SK-N-SH treated with all-trans-retinoic acid at 6 μM for 48 hours (cell line): ENCODE data around the gene TRABD2B.
A peak's percentile ranks its signal among the peaks of the same experiment; 100 is the strongest.

Source experiments
- ATAC-seq: fragments of 200-7000 bp; cut with Tn5 transposase; 3 replicates; pipeline ENCODE4 v1.9.1; 2020; ENCODE audit warnings: mild to moderate bottlenecking, moderate library complexity
- ARNTL ChIP-seq: fragments of 450-650 bp; formaldehyde crosslinking; IDR thresholded peaks from 2 replicates; pipeline ENCODE4 v1.5.0; 2020; ENCODE audit warnings: low read depth, mild to moderate bottlenecking, moderate library complexity, borderline replicate concordance
- BACH2 ChIP-seq: fragments of 250-450 bp; sonication (Bioruptor Pico); IDR thresholded peaks from 2 replicates; pipeline ENCODE4 v1.9.0; 2021; ENCODE audit warnings: mild to moderate bottlenecking, borderline replicate concordance
- CREB5 ChIP-seq: fragments of 250-450 bp; sonication (Bioruptor Pico); IDR thresholded peaks from 2 replicates; pipeline ENCODE4 v1.5.1; 2020; ENCODE audit warnings: low read depth, mild to moderate bottlenecking, moderate library complexity
- CSRNP3 ChIP-seq: fragments of 250-450 bp; sonication (Bioruptor Pico); IDR thresholded peaks from 2 replicates; pipeline ENCODE4 v1.5.1; 2021; ENCODE audit warnings: mild to moderate bottlenecking, moderate library complexity
- ESRRG ChIP-seq: fragments of 250-450 bp; sonication (Bioruptor Pico); IDR thresholded peaks from 2 replicates; pipeline ENCODE4 v1.6.1; 2021; ENCODE audit warnings: mild to moderate bottlenecking
- ISL1 ChIP-seq: fragments of 250-450 bp; sonication (Bioruptor Pico); IDR thresholded peaks from 2 replicates; pipeline ENCODE4 v2.1.2; 2022; ENCODE audit warnings: mild to moderate bottlenecking, moderate library complexity
- PATZ1 ChIP-seq: fragments of 250-450 bp; sonication (Bioruptor Pico); IDR thresholded peaks from 2 replicates; pipeline ENCODE4 v1.8.0; 2020; ENCODE audit warnings: mild to moderate bottlenecking, moderate library complexity, borderline replicate concordance
- RARB ChIP-seq: fragments of 250-450 bp; sonication (Bioruptor Pico); IDR thresholded peaks from 2 replicates; pipeline ENCODE4 v1.8.0; 2021; ENCODE audit warnings: mild to moderate bottlenecking, moderate library complexity
- TCF4 ChIP-seq: fragments of 250-450 bp; sonication (Bioruptor Pico); IDR thresholded peaks from 2 replicates; pipeline ENCODE4 v1.8.0; 2021; ENCODE audit warnings: mild to moderate bottlenecking, moderate library complexity, borderline replicate concordance
- TOX ChIP-seq: fragments of 250-450 bp; sonication (Bioruptor Pico); IDR thresholded peaks from 2 replicates; pipeline ENCODE4 v1.8.0; 2021; ENCODE audit warnings: mild to moderate bottlenecking, moderate library complexity, borderline replicate concordance
- TSHZ2 ChIP-seq: fragments of 250-450 bp; sonication (Bioruptor Pico); IDR thresholded peaks from 2 replicates; pipeline ENCODE4 v1.5.0; 2020; ENCODE audit warnings: mild to moderate bottlenecking, moderate library complexity
- ZC3H10 ChIP-seq: fragments of 250-450 bp; sonication (Bioruptor Pico); IDR thresholded peaks from 2 replicates; pipeline ENCODE4 v1.5.1; 2021; ENCODE audit warnings: mild to moderate bottlenecking, moderate library complexity
- ZFP3 ChIP-seq: fragments of 250-450 bp; sonication (Bioruptor Pico); IDR thresholded peaks from 2 replicates; pipeline ENCODE4 v1.5.0; 2020; ENCODE audit warnings: mild to moderate bottlenecking, moderate library complexity
- ZFP30 ChIP-seq: fragments of 450-650 bp; formaldehyde crosslinking; IDR thresholded peaks from 2 replicates; pipeline ENCODE4 v1.5.0; 2022; ENCODE audit warnings: mild to moderate bottlenecking, moderate library complexity
- ZNF70 ChIP-seq: fragments of 450-650 bp; formaldehyde crosslinking; IDR thresholded peaks from 2 replicates; pipeline ENCODE4 v1.5.0; 2020; ENCODE audit warnings: mild to moderate bottlenecking, moderate library complexity
- ZNF8 ChIP-seq: fragments of 450-650 bp; formaldehyde crosslinking; IDR thresholded peaks from 2 replicates; pipeline ENCODE4 v1.5.0; 2020; ENCODE audit warnings: mild to moderate bottlenecking, moderate library complexity

The TRABD2B gene

GRCh38 chr1:47875831-47876586 is 121.2 kb downstream of the TRABD2B start:
- ATAC-seq = no peak
- TF ChIP-seq BACH2 (CRISPR knock-in tag) (no peak), CREB5 (CRISPR knock-in tag) (no peak), TOX (CRISPR knock-in tag) (no peak), ISL1 (CRISPR knock-in tag) (0 out of 2 replicates have a peak, but pooled peaks have one; percentile 8), ZFP3 (CRISPR knock-in tag) (no peak), ZNF8 (no peak), ZC3H10 (no peak), CSRNP3 (CRISPR knock-in tag) (no peak)

GRCh38 chr1:47875036-47875435 is 122.1 kb downstream of the TRABD2B start:
- TF ChIP-seq CSRNP3 (CRISPR knock-in tag) (no peak), RARB (no peak), ARNTL (CRISPR knock-in tag) (no peak)
- no peak for ATAC-seq

- no peak for ATAC-seq
- no peak for TF ChIP-seq ARNTL (CRISPR knock-in tag)
- no peak for TF ChIP-seq TCF4 (CRISPR knock-in tag)
- no peak for TF ChIP-seq PATZ1 (CRISPR knock-in tag)
- TF ChIP-seq BACH2 (CRISPR knock-in tag) = no peak
- TF ChIP-seq ZNF70 (CRISPR knock-in tag) = no peak
- no peak for TF ChIP-seq ZC3H10
- no peak for TF ChIP-seq TSHZ2 (CRISPR knock-in tag)
- no peak for TF ChIP-seq ESRRG (CRISPR knock-in tag)
- no peak for TF ChIP-seq ISL1 (CRISPR knock-in tag)
- no peak for TF ChIP-seq CREB5 (CRISPR knock-in tag)
- no peak for TF ChIP-seq ZFP30 (CRISPR knock-in tag)
- no peak for TF ChIP-seq CSRNP3 (CRISPR knock-in tag)
Observed at GRCh38 chr1:47873337-47873736, 123.8 kb downstream of the TRABD2B start.
